HepG2 (cell line): ENCODE data around the gene NSMCE1. TPM values are rescaled to one million over a fixed set of nuclear protein-coding genes. Genes with fewer than 3 reads are reported as not detected.

ENCODE experiments used
- AGO2 ChIP-seq: fragments of 200-400 bp; formaldehyde crosslinking; optimal IDR thresholded peaks from 2 replicates; pipeline ENCODE3; 2017; ENCODE audit warnings: mild to moderate bottlenecking, low read depth, low read length, moderate library complexity
- KDM1A ChIP-seq: IDR thresholded peaks from 2 replicates; pipeline ENCODE4 v1.6.1; 2016; ENCODE audit warnings: missing compliant biosample characterization
- KDM5B ChIP-seq: sonication (generic); formaldehyde crosslinking; IDR thresholded peaks from 2 replicates; pipeline ENCODE4 v1.4.0; 2020; ENCODE audit warnings: missing genetic modification reagents, mild to moderate bottlenecking, borderline replicate concordance
- POLR2G ChIP-seq: fragments of 200-400 bp; formaldehyde crosslinking; IDR thresholded peaks from 2 replicates; pipeline ENCODE4 v1.6.1; 2018; ENCODE audit warnings: mild to moderate bottlenecking, low read depth, low read length, moderate library complexity
- RBM39 ChIP-seq: fragments of 200-400 bp; formaldehyde crosslinking; IDR thresholded peaks from one replicate; pipeline ENCODE4 v1.6.1; 2018; ENCODE audit warnings: antibody characterized with exemption, mild to moderate bottlenecking, low read depth, low read length; ENCODE audit not compliant: poor library complexity, severe bottlenecking
- SIX4 ChIP-seq: sonication (generic); formaldehyde crosslinking; IDR thresholded peaks from 2 replicates; pipeline ENCODE4 v1.4.0; 2020; ENCODE audit warnings: missing genetic modification reagents
- ZNF354B ChIP-seq: sonication (generic); formaldehyde crosslinking; IDR thresholded peaks from 2 replicates; pipeline ENCODE4 v1.8.0; 2022; ENCODE audit warnings: mild to moderate bottlenecking, missing genetic modification reagents
- ZNF652 ChIP-seq: IDR thresholded peaks from 2 replicates; pipeline ENCODE4 v1.6.1; 2016; ENCODE audit warnings: low read depth, borderline replicate concordance
- ZSCAN12 ChIP-seq: sonication (generic); formaldehyde crosslinking; IDR thresholded peaks from 2 replicates; pipeline ENCODE4 v1.9.0; 2021; ENCODE audit warnings: mild to moderate bottlenecking, missing genetic modification reagents
- polyA plus RNA-seq, 8 experiments: library from polyadenylated mRNA; depleted of rRNA in 3 of 8; stranded (reverse) in 7 of 8; unstranded in 1 of 8; fragments of >200 nt; fragmentation: Illumina TruSeq in 4 of 8; extraction: Trizol in 4 of 8; gene quantifications; 2 replicates each; pipeline versions ENCODE4 v1.2.1 to v1.2.3, GENCODE V29; 2011 to 2016; ENCODE audit warnings: low read depth in 4 of 8, missing spikeins in 1 of 8, mixed read lengths in 1 of 8; ENCODE audit not compliant: insufficient read depth in 1 of 8
- total RNA-seq, 5 experiments: library from RNA; depleted of rRNA; stranded (reverse); fragments of >200 nt; fragmentation: Illumina TruSeq; extraction: Trizol; gene quantifications; 2 replicates each; pipeline ENCODE4 v1.2.3, GENCODE V29; 2016; ENCODE audit warnings: low read depth in 1 of 5
- TF ChIP-seq, protein P1 (sequence below): sonication (generic); formaldehyde crosslinking; IDR thresholded peaks from 2 replicates; pipeline ENCODE4 v1.4.0; 2020; ENCODE audit warnings: missing genetic modification reagents, borderline replicate concordance
- TF ChIP-seq, protein P2 (sequence below): sonication (generic); formaldehyde crosslinking; IDR thresholded peaks from 2 replicates; pipeline ENCODE4 v1.5.0; 2020; ENCODE audit warnings: mild to moderate bottlenecking, missing genetic modification reagents, moderate library complexity
- TF ChIP-seq, protein P3 (sequence below): sonication (generic); formaldehyde crosslinking; IDR thresholded peaks from 2 replicates; pipeline ENCODE4 v1.4.0; 2020; ENCODE audit warnings: mild to moderate bottlenecking, missing genetic modification reagents
- TF ChIP-seq, protein P4 (sequence below): sonication (generic); formaldehyde crosslinking; IDR thresholded peaks from 2 replicates; pipeline ENCODE4 v1.5.1; 2020; ENCODE audit warnings: mild to moderate bottlenecking, missing genetic modification reagents, moderate library complexity

The NSMCE1 gene
- total and polyA plus RNA-seq, 2 of the 13 experiments (the other 11 are each of a cell fraction or from before 2014, with no cell fraction given), result 42.7 to 52.9 TPM

GRCh38 chr16:27223226-27223610, 45.4 kb downstream of the NSMCE1 start (continued):
- TF ChIP-seq, protein P1, sequence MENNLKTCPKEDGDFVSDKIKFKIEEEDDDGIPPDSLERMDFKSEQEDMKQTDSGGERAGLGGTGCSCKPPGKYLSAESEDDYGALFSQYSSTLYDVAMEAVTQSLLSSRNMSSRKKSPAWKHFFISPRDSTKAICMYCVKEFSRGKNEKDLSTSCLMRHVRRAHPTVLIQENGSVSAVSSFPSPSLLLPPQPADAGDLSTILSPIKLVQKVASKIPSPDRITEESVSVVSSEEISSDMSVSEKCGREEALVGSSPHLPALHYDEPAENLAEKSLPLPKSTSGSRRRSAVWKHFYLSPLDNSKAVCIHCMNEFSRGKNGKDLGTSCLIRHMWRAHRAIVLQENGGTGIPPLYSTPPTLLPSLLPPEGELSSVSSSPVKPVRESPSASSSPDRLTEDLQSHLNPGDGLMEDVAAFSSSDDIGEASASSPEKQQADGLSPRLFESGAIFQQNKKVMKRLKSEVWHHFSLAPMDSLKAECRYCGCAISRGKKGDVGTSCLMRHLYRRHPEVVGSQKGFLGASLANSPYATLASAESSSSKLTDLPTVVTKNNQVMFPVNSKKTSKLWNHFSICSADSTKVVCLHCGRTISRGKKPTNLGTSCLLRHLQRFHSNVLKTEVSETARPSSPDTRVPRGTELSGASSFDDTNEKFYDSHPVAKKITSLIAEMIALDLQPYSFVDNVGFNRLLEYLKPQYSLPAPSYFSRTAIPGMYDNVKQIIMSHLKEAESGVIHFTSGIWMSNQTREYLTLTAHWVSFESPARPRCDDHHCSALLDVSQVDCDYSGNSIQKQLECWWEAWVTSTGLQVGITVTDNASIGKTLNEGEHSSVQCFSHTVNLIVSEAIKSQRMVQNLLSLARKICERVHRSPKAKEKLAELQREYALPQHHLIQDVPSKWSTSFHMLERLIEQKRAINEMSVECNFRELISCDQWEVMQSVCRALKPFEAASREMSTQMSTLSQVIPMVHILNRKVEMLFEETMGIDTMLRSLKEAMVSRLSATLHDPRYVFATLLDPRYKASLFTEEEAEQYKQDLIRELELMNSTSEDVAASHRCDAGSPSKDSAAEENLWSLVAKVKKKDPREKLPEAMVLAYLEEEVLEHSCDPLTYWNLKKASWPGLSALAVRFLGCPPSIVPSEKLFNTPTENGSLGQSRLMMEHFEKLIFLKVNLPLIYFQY (CRISPR knock-in tag), result no peak
- TF ChIP-seq ZNF354B, result no peak
- TF ChIP-seq POLR2G, result no peak
- TF ChIP-seq RBM39, result peak; percentile 24
- TF ChIP-seq KDM5B (CRISPR knock-in tag), result 0 out of 2 replicates have a peak, but pooled peaks have one; percentile 23
- TF ChIP-seq ZNF652 (CRISPR knock-in tag), result no peak
- TF ChIP-seq, protein P2, sequence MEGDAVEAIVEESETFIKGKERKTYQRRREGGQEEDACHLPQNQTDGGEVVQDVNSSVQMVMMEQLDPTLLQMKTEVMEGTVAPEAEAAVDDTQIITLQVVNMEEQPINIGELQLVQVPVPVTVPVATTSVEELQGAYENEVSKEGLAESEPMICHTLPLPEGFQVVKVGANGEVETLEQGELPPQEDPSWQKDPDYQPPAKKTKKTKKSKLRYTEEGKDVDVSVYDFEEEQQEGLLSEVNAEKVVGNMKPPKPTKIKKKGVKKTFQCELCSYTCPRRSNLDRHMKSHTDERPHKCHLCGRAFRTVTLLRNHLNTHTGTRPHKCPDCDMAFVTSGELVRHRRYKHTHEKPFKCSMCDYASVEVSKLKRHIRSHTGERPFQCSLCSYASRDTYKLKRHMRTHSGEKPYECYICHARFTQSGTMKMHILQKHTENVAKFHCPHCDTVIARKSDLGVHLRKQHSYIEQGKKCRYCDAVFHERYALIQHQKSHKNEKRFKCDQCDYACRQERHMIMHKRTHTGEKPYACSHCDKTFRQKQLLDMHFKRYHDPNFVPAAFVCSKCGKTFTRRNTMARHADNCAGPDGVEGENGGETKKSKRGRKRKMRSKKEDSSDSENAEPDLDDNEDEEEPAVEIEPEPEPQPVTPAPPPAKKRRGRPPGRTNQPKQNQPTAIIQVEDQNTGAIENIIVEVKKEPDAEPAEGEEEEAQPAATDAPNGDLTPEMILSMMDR (CRISPR knock-in tag), result peak; percentile 63
- TF ChIP-seq, protein P3, sequence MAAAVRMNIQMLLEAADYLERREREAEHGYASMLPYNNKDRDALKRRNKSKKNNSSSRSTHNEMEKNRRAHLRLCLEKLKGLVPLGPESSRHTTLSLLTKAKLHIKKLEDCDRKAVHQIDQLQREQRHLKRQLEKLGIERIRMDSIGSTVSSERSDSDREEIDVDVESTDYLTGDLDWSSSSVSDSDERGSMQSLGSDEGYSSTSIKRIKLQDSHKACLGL (CRISPR knock-in tag), result 0 out of 2 replicates have a peak, but pooled peaks have one; percentile 6
- no peak for TF ChIP-seq KDM1A
- no peak for TF ChIP-seq SIX4
- no peak for TF ChIP-seq ZSCAN12 (CRISPR knock-in tag)
- TF ChIP-seq, protein P4, sequence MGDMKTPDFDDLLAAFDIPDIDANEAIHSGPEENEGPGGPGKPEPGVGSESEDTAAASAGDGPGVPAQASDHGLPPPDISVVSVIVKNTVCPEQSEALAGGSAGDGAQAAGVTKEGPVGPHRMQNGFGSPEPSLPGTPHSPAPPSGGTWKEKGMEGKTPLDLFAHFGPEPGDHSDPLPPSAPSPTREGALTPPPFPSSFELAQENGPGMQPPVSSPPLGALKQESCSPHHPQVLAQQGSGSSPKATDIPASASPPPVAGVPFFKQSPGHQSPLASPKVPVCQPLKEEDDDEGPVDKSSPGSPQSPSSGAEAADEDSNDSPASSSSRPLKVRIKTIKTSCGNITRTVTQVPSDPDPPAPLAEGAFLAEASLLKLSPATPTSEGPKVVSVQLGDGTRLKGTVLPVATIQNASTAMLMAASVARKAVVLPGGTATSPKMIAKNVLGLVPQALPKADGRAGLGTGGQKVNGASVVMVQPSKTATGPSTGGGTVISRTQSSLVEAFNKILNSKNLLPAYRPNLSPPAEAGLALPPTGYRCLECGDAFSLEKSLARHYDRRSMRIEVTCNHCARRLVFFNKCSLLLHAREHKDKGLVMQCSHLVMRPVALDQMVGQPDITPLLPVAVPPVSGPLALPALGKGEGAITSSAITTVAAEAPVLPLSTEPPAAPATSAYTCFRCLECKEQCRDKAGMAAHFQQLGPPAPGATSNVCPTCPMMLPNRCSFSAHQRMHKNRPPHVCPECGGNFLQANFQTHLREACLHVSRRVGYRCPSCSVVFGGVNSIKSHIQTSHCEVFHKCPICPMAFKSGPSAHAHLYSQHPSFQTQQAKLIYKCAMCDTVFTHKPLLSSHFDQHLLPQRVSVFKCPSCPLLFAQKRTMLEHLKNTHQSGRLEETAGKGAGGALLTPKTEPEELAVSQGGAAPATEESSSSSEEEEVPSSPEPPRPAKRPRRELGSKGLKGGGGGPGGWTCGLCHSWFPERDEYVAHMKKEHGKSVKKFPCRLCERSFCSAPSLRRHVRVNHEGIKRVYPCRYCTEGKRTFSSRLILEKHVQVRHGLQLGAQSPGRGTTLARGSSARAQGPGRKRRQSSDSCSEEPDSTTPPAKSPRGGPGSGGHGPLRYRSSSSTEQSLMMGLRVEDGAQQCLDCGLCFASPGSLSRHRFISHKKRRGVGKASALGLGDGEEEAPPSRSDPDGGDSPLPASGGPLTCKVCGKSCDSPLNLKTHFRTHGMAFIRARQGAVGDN (CRISPR knock-in tag), result peak; percentile 12; the same call in 1 of the 2 replicates
- TF ChIP-seq AGO2, result peak; percentile 87
- TF ChIP-seq, all 625 proteins: peak for 13
